ENCODE results near the gene MGAT3.

DNA sequence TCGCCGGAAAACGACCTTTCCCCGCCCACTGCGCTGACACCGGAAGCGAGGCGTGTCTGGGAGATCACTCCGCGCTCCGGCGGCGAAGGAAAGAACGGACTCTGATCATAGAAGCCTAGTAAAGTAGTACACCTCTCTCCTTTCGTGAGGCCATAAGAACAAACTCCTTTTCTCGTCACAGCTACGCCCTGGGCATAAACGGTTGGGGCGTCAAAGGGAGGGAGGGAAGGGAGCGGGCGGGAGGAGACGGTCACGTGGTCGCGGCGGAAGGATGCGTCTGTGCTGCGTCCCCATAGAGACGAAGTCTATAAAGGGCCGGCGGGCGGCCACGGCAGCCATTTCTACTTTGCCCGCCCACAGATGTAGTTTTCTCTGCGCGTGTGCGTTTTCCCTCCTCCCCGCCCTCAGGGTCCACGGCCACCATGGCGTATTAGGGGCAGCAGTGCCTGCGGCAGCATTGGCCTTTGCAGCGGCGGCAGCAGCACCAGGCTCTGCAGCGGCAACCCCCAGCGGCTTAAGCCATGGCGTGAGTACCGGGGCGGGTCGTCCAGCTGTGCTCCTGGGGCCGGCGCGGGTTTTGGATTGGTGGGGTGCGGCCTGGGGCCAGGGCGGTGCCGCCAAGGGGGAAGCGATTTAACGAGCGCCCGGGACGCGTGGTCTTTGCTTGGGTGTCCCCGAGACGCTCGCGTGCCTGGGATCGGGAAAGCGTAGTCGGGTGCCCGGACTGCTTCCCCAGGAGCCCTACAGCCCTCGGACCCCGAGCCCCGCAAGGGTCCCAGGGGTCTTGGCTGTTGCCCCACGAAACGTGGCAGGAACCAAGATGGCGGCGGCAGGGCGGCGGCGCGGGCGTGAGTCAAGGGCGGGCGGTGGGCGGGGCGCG, 63.7 kb downstream of the MGAT3 start, which contains the start of gene ATF4:
- TF ChIP-seq, protein P1, sequence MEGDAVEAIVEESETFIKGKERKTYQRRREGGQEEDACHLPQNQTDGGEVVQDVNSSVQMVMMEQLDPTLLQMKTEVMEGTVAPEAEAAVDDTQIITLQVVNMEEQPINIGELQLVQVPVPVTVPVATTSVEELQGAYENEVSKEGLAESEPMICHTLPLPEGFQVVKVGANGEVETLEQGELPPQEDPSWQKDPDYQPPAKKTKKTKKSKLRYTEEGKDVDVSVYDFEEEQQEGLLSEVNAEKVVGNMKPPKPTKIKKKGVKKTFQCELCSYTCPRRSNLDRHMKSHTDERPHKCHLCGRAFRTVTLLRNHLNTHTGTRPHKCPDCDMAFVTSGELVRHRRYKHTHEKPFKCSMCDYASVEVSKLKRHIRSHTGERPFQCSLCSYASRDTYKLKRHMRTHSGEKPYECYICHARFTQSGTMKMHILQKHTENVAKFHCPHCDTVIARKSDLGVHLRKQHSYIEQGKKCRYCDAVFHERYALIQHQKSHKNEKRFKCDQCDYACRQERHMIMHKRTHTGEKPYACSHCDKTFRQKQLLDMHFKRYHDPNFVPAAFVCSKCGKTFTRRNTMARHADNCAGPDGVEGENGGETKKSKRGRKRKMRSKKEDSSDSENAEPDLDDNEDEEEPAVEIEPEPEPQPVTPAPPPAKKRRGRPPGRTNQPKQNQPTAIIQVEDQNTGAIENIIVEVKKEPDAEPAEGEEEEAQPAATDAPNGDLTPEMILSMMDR (IDR thresholded peaks at IDR 0.05; ENCODE audit: insufficient read depth, low read length, poor library complexity, severe bottlenecking): no peak
- TF ChIP-seq EZH2phosphoT487 (conservative IDR thresholded peaks at IDR 0.05; ENCODE audit: low read length): no peak

All from SU-DHL-6 (cell line).